GM18511 (cell line): Measurements from ENCODE around the gene LASP1NB.
A peak's percentile ranks its signal among the peaks of the same experiment; 100 is the strongest.
"Not testable (repeated sequence)": the region's sequence is repeated elsewhere in the genome, so short reads cannot be mapped to it uniquely, and the experiment has no call there.

Source experiments
- ATAC-seq: cut with Tn5 transposase; IDR thresholded peaks from one replicate; pipeline ENCODE4 v1.9.1; 2021; ENCODE audit warnings: mild to moderate bottlenecking, moderate library complexity; ENCODE audit not compliant: unreplicated experiment

Gene LASP1NB

DNA sequence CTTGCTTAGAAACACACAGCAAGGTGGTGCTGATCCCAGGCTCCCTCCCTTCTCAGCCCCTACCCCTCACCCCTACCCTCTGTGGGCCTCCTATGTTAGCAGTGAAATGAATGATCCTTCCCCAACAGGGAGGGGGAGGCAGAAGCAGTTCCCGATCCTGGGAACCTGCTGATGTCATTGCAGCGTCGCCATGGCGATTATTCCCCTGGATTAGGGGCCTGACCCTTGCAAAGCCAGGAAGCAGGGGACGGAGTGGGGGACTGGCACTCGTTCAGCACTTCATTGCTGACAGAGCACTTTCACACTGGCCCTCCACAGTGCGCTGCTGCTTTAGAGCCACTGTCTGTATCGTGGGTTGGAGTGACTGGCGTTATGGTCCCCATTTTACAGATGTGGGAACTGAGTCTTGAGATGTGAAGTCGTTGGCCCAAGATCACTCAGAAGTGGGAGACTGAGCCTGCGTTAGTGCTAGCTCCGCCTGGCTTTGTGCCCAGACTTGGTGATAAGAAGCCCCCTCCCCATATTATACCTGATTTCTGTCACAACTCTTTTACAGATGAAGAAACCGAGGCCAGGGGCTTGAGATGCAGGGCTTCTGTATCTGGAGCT, 29.0 kb upstream of the LASP1NB start:
- no peak for ATAC-seq

DNA sequence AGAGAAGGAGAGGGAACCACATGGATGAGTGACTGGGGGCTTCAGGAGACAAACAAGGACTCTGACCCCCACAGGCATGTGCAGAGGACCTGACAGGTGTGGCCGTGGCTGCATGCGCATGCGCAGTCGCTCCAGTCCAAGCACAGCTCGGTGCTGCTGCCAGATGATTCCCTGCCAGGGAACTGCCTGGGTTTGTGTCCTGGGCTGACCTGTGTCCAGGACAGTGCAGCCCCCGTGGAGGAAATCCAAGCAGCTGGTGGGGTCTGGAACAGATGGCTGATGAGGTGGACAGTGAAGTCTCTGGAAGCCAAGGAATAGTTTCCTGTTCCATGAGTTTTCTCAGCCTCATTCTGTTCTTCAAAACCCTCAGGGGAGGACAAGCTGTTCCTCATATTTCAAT, 28.2 kb upstream of the LASP1NB start:
- ATAC-seq = no peak

DNA sequence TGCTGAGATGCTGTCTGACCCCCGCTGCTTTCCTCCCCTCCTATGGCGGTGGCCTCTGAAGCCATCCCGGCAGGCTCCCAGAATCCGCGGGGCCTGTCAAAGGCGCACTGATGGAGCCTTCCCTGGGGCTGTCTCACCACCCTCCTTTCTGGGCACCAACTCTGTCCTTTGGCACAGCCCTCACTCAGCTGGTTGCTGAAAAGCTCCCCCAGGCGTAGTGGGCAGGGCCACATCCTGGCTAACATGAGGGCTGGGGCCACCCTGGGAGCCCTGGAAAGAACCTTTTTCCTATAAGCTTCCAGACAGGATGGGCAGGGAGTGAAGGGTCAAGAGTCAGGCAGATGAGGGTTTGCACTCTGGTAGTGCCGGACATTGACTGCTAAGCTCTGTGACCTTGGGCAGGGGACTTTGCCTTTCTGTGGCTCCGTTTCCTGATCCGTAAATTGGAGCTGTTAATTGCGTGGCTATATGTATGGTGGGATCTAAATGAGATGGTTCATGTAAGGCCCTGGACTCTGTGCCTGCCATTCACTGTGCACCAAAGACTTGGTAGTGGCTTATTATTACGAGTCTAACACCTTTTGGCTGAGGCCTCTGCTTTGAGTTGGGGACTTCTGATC, 27.6 kb upstream of the LASP1NB start:
- no peak for ATAC-seq

DNA sequence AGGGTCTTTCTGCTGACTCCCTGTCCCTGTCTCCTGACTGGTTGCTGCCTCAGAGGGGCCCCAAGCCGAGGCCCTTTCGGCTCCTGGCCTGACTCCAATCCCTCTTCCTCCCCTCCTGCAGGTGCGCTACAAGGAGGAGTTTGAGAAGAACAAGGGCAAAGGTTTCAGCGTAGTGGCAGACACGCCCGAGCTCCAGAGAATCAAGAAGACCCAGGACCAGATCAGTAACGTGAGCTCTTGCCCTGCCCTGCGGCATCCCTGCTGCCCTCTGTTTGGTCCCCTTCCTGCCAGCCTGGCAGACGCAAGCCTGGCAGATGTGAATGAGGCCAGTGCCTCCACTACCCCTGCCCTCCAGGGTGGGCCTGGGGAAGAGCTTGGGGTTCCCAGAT, 27.1 kb upstream of the LASP1NB start:
- ATAC-seq = peak; percentile 21

DNA sequence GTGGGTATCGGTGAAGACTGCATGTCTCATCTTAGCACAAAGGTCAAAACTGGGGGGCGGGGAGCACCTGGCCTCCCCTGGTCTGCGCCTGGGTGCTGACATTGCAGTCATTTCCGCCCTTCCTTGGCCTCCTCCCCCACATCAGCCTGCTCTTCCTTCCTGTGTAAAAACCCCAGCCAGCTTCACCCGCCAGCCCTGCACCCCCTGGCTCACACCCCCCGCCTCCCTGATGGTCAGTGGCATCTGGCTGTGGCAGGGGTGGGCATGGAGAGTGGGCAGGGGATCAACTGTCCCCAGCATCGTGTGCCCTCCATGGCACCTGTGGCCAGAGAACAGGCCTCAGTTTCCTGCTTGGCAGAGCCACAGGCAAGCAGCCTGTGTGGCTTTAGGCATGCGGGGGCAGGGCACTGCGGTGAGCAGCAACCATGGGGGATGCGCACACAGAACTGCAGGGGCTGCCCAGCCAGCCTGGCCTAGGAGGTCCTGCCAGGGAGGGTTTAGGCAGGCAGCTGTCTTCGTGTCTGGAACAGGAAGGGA, 26.5 kb upstream of the LASP1NB start:
- peak; percentile 92 for ATAC-seq

DNA sequence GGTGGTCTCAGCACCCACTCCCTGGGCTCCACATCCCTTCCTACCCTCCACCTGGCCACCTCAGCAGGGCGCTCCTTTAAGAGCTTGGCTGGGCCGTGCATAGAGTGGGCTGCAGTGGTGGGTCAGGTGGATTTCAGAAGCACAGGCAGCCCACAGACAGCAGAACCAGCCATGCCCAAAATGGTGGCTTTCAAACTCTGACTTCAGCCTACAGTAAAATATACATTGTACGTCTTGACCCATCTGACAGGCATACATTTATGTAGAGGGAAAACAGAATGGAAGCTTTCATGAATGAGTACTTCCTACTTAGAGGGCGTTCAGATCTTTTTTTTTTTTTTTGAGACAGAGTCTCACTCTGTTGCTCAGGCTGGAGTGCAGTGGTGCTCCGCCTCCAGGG, 26.0 kb upstream of the LASP1NB start:
- ATAC-seq = peak; percentile 17

DNA sequence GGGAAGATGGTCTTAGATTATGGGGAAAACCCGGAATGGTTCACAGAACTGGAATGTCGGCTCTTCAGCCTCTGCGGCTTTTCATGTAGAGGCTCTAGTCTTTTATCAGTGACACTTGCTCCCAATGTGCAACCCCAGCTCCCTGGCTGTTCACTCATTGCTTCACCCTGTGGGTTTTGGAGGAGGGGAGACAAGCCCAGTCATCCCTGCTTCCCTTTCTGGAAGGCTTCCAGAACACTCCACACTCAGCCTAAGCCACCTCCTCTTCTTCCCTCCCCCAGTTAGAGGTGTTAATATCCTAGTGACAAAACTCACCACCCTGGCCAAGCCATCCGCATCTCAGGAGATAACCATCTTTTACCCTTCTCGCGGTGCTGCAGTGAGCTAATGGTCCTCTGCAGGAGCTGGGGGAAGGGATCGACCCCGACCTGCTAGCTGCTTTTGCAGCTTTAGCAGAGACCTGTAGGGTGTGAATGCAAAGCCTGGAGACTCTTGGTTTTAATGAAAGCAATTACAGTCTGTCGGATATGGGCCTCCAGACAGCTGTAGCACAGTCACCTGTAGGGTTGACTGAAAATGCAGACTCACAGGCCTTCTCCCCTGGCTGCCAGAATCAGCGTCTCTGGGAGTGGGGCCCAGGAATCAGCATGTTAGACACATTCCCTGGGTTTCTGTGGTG, 24.3 kb upstream of the LASP1NB start:
- ATAC-seq = no peak

DNA sequence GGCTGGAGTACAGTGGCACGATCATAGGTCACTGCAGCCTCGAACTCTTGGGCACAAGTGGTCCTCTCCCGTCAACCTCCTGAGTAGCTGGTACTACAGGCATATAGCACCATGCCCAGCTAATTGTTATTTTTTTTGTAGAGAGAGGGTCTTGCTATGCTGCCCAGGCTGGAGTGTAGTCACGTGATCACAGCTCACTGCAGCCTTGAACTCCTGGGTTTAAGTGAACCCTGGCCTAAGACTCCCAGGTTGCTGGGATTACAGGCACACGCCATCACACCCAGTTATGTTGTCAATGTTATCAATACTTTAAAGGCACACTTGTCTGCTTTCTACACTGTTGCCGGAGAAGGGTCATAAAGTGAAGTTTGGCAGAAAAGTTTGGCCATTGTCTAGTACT, 22.0 kb upstream of the LASP1NB start:
- ATAC-seq = no peak

DNA sequence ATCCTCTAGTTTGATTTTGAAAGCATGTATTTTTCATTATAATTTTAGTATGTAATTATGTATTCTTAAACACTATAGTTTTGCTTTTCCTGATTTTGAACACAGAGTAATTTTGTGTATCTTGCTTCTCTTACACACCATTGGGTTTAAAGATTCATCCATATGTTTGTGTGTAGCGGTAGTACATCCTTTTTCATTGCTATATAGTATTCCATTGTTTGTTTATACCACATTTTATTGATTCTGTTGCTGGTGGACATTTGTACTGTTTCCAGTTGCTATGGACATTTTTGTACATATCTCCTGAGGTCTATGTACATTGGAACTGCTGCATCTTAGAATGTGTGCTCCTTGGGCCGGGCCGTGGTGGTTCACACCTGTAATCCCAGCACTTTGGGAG, 20.5 kb upstream of the LASP1NB start:
- no peak for ATAC-seq

DNA sequence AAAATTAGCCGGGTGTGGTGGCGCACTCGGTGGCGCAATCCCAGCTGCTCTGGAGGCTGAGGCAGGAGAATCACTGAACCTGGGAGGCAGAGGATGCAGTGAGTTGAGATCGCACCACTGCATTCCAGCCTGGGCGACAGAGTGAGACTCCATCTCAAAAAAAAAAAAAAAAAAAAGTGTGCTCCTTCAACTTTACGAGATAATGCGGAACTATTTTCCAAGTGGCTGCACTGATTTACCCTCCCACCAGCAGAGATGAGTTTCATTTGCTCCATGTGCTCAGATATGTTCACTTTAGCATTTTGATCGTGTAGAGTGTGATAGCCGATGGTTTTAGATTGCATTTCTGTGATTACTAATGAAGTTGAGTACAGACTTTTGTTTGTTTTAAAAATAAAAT, 20.0 kb upstream of the LASP1NB start:
- no peak for ATAC-seq

DNA sequence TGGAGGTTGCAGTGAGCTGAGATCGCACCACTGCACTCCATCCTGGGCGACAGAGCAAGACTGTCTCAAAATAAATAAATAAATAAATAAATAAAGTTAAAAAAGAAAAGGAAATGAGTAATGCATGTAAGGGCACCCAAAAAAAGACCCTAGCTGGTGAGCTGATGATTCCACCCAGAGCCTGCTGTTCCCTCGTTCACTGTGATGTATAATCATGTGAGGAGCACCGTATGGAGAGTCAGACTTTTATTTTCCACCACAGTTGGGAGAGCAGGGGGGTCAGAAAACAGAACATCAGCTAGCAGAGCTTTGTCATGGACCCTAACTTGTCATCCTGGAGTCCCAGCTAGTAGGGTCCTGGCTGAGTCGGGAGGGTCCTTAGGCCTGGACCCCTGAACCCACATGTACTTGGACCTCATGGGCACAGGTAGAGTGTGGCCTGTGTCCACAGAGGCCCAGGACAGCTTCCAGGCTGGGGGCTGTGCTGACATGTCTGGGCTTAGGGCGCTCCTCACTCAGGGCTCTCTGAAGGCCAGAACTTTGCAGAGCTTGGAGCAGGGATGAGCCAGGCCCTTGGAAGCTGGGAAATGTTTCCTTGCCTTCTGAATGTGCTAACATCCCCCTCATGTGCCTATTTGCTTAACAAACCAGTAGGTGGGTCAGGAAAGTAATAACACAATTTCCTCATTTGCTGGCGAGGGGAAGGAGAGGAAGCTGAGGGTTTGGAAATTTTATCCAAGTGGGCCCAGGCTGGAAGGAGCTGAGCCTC, 18.8 kb upstream of the LASP1NB start:
- no peak for ATAC-seq

DNA sequence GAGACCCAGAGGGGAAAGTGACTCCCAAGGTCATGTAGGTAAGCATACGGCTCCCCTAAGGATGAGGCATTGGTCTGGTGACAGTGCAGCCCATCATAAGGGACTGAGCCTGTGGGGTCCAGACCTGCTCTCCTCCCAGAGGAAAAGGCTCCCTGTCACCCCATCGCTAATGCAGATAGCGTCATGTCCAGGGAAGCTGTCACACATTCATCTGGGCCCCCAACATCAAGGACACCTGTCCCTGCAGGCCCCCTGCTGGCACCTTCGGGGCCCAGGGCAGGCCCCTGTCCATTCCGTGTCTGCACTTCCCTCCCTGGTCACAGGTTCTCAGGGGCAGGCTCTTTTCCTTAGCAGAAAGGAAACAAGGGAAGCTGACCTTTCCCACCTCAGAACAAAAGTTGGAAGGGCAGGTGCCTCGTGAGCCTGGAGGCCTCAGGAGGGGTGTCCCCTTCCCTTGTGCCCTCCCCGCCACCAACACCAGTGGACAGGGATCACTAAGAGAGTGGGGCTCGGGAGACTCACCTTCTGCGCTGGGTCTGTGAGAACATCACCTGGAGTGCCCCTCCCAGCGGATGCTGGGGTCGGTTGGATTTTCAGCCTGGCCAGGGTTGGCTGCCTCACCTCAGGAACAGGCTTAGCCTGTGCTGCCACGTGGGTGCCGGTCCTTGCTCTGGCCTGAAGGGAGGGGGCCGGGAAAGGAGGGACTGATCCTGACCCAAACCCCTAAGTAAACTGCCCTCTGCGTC, 17.3 kb upstream of the LASP1NB start:
- ATAC-seq = no peak

DNA sequence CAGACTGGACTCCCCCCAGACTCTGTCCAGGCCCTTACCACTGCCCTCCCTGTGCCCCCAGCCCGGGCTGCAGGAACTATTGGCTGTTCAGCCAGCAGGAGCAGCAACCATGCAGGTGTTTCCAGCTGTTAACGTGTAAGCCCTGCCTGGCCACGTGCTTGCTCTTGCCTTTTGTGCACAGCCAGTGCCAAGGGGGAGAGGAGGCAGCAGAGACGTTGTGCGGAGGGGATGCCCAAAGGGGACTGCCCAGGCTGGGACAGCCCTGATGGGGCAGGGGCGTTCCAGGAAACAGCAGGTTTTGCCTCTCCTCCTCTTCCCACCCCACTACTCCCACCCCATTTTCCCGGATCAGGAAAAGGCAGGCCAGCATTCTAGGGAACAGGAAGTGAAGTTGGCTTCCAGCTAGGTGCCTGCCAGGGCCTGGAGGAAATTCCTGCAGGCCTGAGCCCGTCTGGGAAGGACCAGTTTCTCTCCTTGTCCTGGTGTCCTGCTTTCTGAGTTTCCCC, 16.7 kb upstream of the LASP1NB start:
- ATAC-seq = no peak

DNA sequence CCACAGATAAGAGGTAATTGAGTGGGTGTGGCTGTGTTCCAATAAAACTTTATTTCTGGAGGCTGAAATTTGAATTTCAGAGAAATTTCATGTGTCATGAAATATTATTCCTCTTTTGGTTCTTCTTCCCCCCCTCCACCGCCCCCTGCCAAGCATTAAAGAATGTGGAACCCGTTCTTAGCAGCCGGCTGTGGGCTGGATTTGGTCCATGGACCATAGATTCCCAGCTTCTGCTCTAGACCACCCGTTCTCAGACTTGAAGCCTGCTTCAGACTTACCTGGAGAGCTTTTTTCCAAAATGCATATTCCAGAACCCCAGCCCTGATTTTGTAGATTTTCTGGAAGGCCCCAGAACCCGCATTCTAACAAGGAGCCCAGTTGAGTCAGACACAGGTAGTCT, 15.1 kb upstream of the LASP1NB start:
- no peak for ATAC-seq

DNA sequence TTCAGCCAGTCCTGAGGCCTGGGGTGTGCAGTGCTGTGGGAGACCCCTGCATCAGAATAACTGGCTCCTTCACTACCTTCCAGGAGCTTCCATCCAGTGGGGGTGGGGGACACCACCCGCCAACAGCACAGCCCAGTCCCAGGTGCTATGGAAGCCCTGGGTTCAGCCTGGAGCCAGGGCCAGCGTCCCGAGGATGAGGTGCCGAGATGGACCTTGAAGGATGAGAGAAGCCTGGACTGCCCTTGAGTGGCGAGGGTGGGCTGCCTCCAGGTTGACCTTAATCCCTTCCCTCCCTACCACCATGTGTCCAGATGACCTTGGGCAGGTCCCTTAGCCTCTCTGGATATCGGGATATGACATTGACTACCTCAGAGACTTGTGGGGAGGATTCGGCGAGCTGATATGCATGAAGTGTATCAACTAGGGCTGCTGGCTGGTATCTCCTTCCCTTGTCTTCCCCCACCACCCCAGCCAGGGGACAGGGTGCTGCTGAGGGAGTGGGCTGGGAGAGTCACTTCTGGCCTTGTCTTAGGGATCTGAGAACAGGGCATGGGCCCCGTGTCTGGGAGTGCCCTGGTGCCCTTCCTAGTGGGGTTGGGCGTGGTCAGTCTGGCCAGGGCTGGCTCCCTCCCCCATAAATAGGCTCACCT, 14.2 kb upstream of the LASP1NB start:
- ATAC-seq = no peak

DNA sequence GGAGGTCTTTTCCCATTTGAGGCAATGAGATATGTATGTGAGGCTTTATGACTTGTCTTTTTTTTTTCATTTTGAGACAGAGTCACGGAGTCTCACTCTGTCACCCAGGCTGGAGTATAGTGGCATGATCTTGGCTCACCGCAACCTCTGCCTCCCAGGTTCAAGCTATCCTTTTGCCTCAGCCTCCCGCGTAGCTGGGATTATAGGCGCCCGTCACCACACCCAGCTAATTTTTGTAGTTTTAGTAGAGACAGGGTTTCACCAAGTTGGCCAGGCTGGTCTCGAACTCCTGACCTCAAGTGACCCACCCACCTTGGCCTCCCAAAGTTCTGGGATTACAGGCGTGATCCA, 13.7 kb upstream of the LASP1NB start:
- not testable (repeated sequence) for ATAC-seq

DNA sequence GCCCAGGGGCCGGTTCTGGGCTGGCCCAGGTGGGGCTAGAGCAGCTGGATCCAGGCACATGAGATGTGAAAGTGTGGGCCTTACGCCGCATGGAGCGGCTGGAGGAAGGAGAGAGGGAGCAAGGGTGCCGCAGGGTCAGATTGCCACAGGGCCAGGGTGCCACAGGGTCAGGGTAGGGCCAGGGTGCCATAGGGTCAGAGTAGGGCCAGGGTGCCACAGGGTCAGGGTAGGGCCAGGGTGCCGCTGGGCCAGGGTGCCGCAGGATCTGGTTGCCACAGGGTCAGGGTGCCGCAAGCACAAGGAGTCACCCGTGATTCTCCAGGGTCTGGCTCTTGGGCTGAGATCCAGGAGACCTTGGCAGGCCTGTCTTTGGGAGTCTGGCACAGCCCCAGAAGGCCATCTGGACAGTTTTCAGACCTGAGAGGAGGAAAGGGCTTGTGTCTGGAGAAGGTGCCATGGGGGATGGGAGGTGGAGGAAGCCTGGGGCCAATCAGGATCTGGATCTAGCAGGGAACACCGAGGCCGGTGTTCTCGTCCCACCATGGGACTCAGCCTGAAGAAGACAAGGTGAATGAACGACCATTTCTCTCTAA, 13.1 kb upstream of the LASP1NB start:
- ATAC-seq = no peak

DNA sequence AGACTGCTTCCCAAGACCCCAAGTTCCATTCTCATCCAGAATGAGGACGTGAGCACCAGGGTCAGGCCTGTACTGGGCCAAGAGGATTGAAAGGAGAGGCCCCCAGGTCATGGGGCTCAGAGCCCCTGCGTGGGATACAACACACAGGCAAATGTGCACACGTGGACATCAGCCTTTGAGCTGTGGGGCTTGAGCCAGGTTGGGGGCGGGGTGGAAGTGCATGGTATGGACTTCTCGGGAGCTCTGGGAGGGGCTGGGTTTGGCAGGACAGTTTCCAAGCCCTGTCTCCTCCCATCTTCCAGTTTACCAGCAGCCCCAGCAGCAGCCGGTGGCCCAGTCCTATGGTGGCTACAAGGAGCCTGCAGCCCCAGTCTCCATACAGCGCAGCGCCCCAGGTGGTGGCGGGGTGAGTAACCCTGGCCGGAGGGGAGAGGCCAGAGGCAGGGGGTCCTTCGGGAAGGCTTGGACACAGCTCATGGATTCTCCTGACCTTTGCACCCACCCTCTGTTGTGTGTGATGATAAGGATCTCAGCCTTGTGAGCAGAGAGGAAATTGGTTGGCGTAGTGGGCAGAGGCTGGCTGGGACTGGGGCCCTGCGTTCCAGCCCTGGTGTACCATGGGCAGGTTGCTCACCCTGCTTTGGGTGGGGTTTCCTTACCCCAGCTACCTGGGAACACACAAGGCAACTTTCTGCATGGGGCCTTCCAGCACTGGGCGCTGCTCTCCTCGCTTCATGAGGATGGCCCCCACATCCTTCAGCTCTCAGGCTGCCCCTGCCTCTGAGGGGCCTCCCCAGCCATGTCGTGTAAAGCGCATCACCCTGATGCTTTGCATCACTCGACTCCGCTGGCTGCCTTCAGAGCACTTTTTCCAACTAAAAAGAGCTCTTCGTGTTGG, 10.4 kb upstream of the LASP1NB start:
- ATAC-seq = no peak

DNA sequence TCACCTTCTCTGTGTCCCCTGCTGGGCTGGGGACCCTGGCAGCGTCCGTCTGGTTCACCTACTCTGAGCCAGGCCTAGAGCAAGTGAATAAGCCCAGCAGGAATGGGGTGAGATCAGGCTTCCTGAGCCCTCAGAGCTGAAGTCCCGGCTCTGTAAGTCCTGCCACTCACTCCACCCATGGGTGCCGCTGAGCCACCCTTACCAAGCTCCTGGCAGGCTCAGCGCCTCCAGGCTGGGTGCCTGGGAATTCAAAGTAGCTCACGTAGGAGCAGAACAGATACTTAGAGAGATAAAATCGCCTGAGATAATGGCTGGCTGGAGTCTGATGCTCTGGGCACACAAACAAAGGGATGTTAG, 9.8 kb upstream of the LASP1NB start:
- no peak for ATAC-seq
